Measurements from ENCODE around the gene ARL15. TPM values are rescaled to one million over a fixed set of nuclear protein-coding genes. Genes with fewer than 3 reads are reported as not detected.
"Not testable (repeated sequence)": the region's sequence is repeated elsewhere in the genome, so short reads cannot be mapped to it uniquely, and the experiment has no call there.

Gene ARL15
- total RNA-seq, 1 donor from 2014 or later, result 52.6 TPM

- no peak for DNase-seq (ENCODE audit: low read depth, low spot score)
Observed at GRCh38 chr5:54098267-54098666, 212.1 kb downstream of the ARL15 start.

DNA sequence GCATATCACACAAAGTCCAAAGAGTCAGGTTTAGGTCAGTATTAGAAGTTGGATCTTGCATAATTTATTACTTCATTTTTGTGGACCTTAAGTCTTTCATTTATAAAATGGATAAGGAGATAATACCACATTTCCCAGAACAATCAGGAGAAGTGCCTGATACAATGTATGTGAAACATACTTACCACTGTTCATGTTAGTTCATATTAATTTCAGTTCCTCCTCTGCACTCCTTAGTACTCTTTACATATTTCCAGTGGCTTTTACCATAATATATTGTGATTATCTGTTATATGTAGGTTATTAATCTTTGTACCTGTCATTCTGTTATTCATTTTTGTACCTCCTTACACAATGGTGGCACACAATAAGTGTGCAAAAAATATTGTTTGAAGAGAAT, 214.4 kb downstream of the ARL15 start:
- DNase-seq (ENCODE audit: low read depth, low spot score), result no peak

- DNase-seq (ENCODE audit: low read depth, low spot score), result no peak
Observed at GRCh38 chr5:54094706-54095105, 215.7 kb downstream of the ARL15 start.

DNA sequence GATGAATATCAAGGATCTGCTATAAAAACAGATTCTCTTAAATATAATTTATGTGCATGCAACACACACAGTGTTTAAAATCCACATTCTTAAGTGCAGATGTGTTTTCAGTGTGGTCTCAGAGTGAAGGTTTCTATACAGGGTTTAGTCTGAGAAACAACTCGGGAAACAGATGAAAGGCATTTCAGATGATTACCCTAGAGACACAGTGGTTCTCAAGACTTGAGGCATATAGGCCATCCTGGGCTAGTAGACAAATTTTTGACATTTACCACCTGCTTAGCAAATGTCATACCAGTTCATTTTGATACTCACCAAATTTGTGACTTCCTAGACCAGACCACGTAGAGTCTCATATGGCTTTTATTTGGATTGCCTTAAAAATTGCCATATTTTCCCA, 216.5 kb downstream of the ARL15 start:
- no peak for DNase-seq (ENCODE audit: low read depth, low spot score)

DNA sequence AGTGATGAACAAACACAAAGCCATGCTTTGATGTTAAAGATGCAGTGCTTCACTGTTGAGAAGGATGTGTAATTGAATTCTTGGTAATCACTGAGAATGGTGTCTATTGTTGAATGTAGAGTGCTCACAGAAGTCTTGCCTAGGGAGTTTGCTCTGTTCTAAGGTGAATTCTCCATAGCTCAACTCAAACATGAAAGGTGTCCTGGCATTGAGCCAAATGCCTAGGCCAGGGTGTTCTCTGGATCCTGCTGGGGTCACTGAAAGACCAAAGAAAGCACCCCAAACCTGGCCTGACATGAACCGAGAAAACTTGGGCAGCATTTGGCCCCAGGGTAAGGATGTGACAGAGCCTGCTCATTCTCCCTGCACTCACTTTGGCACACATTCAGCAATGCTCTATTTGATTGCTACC, 217.3 kb downstream of the ARL15 start:
- no peak for DNase-seq (ENCODE audit: low read depth, low spot score)

DNA sequence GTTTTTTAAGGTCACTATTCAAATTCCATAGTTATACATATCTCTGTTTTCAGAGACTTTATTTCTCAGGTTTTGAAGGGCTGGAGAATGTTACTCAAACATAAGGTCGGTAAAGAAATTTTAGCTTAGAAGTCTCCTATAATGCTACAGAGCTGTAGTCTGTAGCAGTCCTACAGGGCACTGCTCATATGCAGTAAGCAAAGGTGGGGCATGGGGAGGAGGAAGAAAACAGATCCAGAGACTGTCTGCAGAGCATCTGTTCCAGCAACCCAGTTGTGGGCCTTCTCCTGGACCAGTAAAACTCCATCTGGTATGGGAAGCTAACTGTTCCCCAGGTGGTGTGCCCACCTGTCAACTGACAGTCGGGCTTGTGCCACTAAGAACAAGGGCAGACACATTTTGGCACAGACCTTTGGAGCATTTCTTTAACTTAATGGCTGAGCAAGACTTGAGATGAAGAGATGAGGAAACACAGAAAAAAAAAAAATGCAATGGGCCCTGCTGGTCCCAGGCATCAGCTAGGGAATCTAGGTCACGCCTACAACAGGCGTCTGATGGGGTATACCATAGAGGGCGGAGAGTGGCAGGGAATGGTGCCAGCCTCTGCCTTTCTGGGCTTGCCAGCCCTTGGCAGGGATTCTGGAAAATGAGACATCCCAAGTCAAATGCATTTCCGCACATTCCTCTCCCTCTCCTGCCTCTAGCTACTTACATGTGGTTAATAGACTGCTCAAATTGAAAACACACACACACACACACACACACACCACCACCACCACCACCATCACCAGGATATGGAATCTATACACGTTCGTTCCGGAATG, 218.9 kb downstream of the ARL15 start:
- no peak for DNase-seq (ENCODE audit: low read depth, low spot score)

DNA sequence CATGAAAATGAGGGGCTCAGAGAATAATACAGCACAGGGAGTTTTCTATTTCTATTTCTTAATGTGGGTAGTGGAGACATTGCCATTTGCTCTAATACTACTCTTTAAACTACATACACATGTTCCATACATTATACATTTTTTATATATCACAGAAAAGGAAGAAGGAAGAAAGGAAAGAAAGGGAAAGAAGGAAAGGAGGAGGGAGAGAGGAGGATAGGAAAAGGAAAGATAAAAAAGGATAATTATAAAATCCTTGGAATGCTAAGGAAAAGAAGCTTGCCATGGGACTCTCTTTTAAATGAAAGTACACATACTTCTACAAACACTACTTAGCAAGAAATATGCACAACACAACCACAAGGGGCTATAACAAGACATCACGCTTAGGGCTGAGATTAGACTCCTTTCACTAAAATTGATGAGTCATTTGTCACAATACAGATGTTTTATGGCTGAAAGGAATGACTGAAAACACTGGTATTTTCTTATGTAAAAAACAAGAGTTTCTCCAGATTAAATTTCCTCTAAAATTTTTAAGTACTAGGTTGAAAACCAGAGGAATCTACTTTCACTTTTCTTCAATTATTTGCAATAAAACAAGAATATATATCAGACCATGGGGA, 219.8 kb downstream of the ARL15 start:
- DNase-seq (ENCODE audit: low read depth, low spot score), result no peak

GRCh38 chr5:54088081-54088480, 222.3 kb downstream of the ARL15 start:
- DNase-seq (ENCODE audit: low read depth, low spot score), result no peak

- no peak for DNase-seq (ENCODE audit: low read depth, low spot score)
Observed at GRCh38 chr5:54087436-54087835, 222.9 kb downstream of the ARL15 start.

- DNase-seq (ENCODE audit: low read depth, low spot score), result no peak
Observed at GRCh38 chr5:54086191-54086590, 224.2 kb downstream of the ARL15 start.

- no peak for DNase-seq (ENCODE audit: low read depth, low spot score)
Observed at GRCh38 chr5:54084696-54085095, 225.7 kb downstream of the ARL15 start.

GRCh38 chr5:54083851-54084250, 226.5 kb downstream of the ARL15 start:
- DNase-seq (ENCODE audit: low read depth, low spot score), result no peak

DNA sequence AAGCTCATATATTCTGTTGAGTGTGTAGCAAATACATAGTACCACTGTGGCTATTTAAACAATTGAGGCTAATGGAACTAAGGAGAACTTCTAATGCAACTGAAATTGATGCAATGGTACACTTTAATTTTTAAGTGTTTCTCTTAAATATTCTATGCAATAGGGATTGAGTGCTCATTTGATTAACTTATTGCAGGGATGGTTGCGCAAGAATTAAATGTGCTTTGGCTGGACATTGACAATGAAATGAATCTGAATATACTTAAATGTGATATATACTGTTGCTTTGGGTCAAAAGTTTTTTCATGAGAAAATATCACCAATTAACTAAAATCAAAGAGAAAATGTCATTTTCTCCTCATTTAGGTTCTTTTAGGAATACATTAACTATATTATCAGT, 227.1 kb downstream of the ARL15 start:
- no peak for DNase-seq (ENCODE audit: low read depth, low spot score)

- no peak for DNase-seq (ENCODE audit: low read depth, low spot score)
Observed at GRCh38 chr5:54081415-54081814, 229.0 kb downstream of the ARL15 start.

DNA sequence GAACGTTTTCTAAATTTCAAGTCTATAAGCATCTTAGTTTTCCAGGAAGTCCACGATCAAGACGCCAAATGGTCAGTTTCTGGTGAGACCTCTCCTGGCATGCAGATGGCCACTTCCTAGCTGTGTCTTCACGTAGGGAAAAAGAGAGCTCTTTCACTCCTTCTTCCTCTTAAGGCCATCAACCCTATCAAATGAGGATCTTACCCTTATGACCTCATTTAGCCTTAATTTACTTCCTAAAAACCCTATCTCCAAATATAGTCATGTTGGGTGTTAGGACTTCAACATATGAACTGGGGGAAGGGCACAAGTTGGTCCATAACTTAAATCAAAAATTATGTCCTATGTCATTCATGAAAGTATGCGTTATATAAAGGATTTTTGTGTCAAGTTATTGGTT, 229.5 kb downstream of the ARL15 start:
- no peak for DNase-seq (ENCODE audit: low read depth, low spot score)

GRCh38 chr5:54073735-54074134, 236.6 kb downstream of the ARL15 start:
- no peak for DNase-seq (ENCODE audit: low read depth, low spot score)

GRCh38 chr5:54073131-54073530, 237.2 kb downstream of the ARL15 start:
- no peak for DNase-seq (ENCODE audit: low read depth, low spot score)

DNA sequence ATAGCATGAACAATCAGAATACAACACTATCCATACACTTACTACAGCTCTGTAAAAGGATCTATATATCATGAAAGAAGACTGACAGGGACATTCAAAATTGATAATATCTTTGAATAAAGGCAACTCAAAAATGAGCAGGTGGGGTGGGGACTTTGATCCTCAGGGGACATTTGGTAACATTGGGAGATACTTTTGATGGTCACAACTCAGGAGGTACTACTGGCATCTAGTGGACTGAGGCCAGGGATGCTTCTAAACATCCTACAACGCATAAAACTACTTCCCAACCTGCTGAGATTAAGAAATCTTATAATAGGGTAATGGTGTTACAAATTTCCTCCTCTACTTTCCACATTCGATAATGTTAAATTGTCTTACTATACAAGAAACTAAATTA, 243.9 kb downstream of the ARL15 start:
- DNase-seq (ENCODE audit: low read depth, low spot score), result no peak

DNA sequence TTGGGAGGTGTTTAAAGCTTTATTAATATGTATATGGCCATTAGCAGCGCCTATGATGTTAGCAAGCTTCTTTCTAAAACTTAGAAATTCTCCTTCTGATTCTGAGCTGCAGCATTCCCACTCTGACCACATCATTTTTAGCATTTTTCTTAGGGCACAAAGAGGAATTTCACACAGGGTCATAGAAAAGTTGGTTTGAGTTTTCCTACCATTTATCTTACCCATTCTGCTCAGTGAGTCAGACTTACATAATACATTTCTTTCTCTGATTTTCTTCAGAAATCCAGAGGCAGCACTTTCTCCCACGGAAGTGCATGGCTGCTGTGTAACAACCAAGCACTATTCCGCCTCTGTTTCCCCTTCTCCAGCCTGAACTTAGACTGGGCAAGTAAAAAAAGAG, 246.6 kb downstream of the ARL15 start:
- DNase-seq (ENCODE audit: low read depth, low spot score), result no peak

DNA sequence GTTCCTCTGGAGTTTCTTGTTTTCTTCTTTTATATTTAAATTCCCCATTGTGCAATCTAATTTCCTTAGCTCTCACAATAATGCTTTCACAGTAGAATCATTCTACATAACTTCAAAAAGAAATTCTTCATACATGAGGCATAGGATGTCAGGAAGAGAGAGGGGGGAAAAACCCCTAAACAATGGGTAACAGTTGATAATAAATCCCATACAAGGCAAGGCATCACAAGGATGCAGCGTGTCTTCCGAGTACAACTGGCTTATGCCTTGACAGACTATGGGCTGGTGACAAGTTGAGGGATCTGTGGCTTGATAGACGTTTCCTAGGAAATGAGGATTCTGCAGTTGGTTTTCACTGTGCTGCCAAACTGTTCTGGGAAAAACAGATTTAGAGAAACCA, 247.4 kb downstream of the ARL15 start:
- peak; percentile 58 for DNase-seq (ENCODE audit: low read depth, low spot score)

- not testable (repeated sequence) for DNase-seq (ENCODE audit: low read depth, low spot score)
Observed at GRCh38 chr5:54060919-54061318, 249.5 kb downstream of the ARL15 start.

- DNase-seq (ENCODE audit: low read depth, low spot score), result no peak
Observed at GRCh38 chr5:54049963-54050362, 260.4 kb downstream of the ARL15 start.

DNA sequence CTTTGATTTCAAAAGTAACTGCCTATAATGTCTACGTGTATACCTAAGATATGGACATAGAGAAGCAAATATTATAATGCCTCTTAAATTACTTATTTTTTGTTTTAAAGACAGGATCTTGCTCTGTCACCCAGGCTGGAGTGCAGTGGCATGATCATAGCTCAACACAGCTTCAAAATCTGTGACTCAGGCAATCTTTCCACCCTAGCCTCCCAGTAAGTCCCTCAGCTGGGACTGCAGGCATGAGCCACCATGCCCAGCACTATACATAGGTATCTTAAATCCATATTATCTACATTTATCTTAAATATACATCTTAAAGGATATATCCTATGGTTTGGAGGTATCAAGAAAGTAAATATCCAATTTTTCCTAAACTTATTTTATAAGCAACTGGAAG, 261.2 kb downstream of the ARL15 start:
- no peak for DNase-seq (ENCODE audit: low read depth, low spot score)

All from pulmonary artery endothelial cell (primary cell).